ENCODE measurements around the gene CHD2. TPM values are rescaled to one million over a fixed set of nuclear protein-coding genes. Genes with fewer than 3 reads are reported as not detected.

Gene CHD2
- total RNA-seq, 2 donors from 2014 or later: 76.3 to 137 TPM

DNA sequence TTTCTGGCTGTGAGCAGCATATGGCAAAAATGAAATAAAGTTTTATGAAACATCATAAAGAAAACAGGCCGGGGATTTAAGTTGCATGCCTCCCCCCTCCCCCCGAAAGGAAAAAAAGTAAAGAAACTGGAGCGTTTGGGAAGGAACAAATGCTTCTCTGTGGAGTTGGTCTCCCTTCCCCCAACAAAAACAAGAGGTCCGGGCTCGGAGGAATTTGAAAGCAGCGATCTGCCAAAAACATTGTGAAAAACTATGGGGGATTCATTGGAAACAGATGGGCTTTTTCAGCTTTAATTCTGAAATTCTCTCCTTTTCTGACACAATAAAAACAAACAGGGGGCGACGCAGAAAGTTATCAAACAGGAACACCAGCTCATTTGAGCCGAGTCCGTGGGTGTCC is 171.9 kb downstream of the CHD2 start:
- 1% methylated on average over 10 of the region's 10 CpGs for WGBS
- peak overlapping the region; percentile 60 to 68 for H3K4me3 ChIP-seq
- no peak for TF ChIP-seq POLR2A (IDR thresholded peaks at IDR 0.05)
- no peaks in the 10 kb centered on the region for H3K27me3 ChIP-seq (replicated peaks; ENCODE audit: insufficient read depth)
- intact Hi-C loops (cut with DNase I): loop anchor here (5.0 kb wide), 2 partner anchors 45 to 270 kb away; no protein-coding TSS in a partner anchor
- no peak for DNase-seq (ENCODE audit: low spot score)
- no peaks in the 10 kb centered on the region for H3K36me3 ChIP-seq
- H3K27ac ChIP-seq: peak overlapping the region; percentile 74 to 79
- no peaks in the 10 kb centered on the region for H3K9me3 ChIP-seq
- H3K4me1 ChIP-seq (replicated peaks): peaks cover 3% of the 10 kb centered on the region

- H3K4me1 ChIP-seq (replicated peaks): peaks cover 3% of the 10 kb centered on the region
- no peaks in the 10 kb centered on the region for H3K27me3 ChIP-seq (replicated peaks; ENCODE audit: insufficient read depth)
- WGBS: under 1% methylated on average over 53 of the region's 96 CpGs
- H3K27ac ChIP-seq: peak overlapping the region; percentile 74 to 79
- peak; percentile 86 for DNase-seq (ENCODE audit: low spot score)
- peak overlapping the region; percentile 60 to 68 for H3K4me3 ChIP-seq
- TF ChIP-seq POLR2A (IDR thresholded peaks at IDR 0.05): peak; percentile 86
- no peak for TF ChIP-seq POLR2AphosphoS5 (IDR thresholded peaks at IDR 0.05)
- TF ChIP-seq, protein P1, sequence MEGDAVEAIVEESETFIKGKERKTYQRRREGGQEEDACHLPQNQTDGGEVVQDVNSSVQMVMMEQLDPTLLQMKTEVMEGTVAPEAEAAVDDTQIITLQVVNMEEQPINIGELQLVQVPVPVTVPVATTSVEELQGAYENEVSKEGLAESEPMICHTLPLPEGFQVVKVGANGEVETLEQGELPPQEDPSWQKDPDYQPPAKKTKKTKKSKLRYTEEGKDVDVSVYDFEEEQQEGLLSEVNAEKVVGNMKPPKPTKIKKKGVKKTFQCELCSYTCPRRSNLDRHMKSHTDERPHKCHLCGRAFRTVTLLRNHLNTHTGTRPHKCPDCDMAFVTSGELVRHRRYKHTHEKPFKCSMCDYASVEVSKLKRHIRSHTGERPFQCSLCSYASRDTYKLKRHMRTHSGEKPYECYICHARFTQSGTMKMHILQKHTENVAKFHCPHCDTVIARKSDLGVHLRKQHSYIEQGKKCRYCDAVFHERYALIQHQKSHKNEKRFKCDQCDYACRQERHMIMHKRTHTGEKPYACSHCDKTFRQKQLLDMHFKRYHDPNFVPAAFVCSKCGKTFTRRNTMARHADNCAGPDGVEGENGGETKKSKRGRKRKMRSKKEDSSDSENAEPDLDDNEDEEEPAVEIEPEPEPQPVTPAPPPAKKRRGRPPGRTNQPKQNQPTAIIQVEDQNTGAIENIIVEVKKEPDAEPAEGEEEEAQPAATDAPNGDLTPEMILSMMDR (IDR thresholded peaks at IDR 0.05): peak in 2 of 4 experiments; percentile 10 to 27
- intact Hi-C loops (cut with DNase I): loop anchor here (5.0 kb wide), 2 partner anchors 45 to 270 kb away; no protein-coding TSS in a partner anchor
- H3K36me3 ChIP-seq: no peaks in the 10 kb centered on the region
- H3K9me3 ChIP-seq: no peaks in the 10 kb centered on the region
Measured at GRCh38 chr15:93072411-93073394, 172.6 kb downstream of the CHD2 start.

DNA sequence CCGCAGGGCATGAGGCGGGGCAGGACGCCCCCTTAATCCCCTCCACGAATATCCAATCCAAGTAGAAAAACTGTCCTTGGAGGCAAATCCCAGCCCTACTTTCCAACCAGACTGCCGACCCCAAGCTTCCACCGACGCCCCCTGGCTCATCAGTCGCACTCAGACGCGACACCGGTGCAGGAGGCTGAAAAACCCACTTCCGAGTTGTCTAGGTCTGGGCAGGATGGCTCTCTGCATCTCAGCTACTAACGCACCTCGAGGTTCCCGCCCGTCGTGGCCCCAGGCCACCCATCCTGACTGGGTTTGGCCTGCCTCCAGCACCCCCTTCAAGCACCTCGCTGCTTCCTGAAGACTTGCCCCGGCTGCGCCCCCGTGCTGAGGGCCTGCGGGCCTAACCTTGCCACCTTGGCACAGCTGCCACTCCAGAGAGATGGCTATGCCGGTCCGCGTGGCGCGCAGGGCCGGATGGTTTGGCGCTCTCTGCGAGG is 173.4 kb downstream of the CHD2 start:
- Histone ChIP-seq H3K4me1 (replicated peaks) (peaks cover 3% of the 10 kb centered on the region), H3K27ac (peak overlapping the region; percentile 54 to 74), H3K27me3 (replicated peaks; ENCODE audit: insufficient read depth) (no peaks in the 10 kb centered on the region), H3K36me3 (no peaks in the 10 kb centered on the region), H3K4me3 (peak overlapping the region; percentile 60 to 68), H3K9me3 (no peaks in the 10 kb centered on the region)
- TF ChIP-seq, protein P1 (IDR thresholded peaks at IDR 0.05): no peak
- TF ChIP-seq POLR2AphosphoS5 (IDR thresholded peaks at IDR 0.05) (no peak), POLR2A (IDR thresholded peaks at IDR 0.05) (no peak)
- DNase-seq (ENCODE audit: low spot score): no peak
- intact Hi-C loops (cut with DNase I): loop anchor here (5.0 kb wide), 2 partner anchors 46 to 271 kb away; no protein-coding TSS in a partner anchor
- 38% methylated on average over 30 of the region's 30 CpGs for WGBS

DNA sequence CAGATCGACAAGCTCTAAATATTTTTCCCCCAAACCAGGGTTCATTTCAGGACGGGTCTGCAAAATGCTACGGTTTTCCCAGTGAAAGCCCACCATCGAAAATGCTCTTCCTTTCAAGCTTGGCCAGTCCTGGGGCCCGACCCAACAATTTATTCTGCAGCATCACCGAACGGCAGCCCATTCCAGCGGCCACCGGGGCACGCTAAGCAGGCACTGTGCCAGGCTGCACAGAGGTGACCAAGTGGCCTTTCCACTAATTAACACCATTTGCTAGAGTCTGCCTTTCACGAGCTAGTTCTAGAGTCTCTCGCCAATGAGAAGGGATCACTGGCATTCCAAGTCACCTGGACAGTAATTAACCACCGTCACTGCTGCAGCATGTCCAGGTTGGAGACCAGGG is 174.5 kb downstream of the CHD2 start:
- Histone ChIP-seq H3K36me3 (no peaks in the 10 kb centered on the region), H3K4me1 (replicated peaks) (peaks cover 3% of the 10 kb centered on the region), H3K4me3 (no peak overlapping the region), H3K9me3 (no peaks in the 10 kb centered on the region), H3K27me3 (replicated peaks; ENCODE audit: insufficient read depth) (no peaks in the 10 kb centered on the region), H3K27ac (no peak overlapping the region)
- WGBS: 96% methylated on average over 13 of the region's 13 CpGs
- DNase-seq (ENCODE audit: low spot score): no peak
- TF ChIP-seq POLR2AphosphoS5 (IDR thresholded peaks at IDR 0.05): no peak
- TF ChIP-seq, protein P1 (IDR thresholded peaks at IDR 0.05): no peak
- TF ChIP-seq POLR2A (IDR thresholded peaks at IDR 0.05): no peak
- intact Hi-C loops (cut with DNase I): loop anchor here (5.0 kb wide), 2 partner anchors 47 to 272 kb away; no protein-coding TSS in a partner anchor

- DNase-seq (ENCODE audit: low spot score): no peak
- no peaks in the 10 kb centered on the region for H3K9me3 ChIP-seq
- H3K4me1 ChIP-seq (replicated peaks): no peaks in the 10 kb centered on the region
- no peaks in the 10 kb centered on the region for H3K36me3 ChIP-seq
- no peak for TF ChIP-seq POLR2AphosphoS5 (IDR thresholded peaks at IDR 0.05)
- no peak for TF ChIP-seq POLR2A (IDR thresholded peaks at IDR 0.05)
- TF ChIP-seq, protein P1 (IDR thresholded peaks at IDR 0.05): no peak
- no peaks in the 10 kb centered on the region for H3K27me3 ChIP-seq (replicated peaks; ENCODE audit: insufficient read depth)
- H3K4me3 ChIP-seq: no peak overlapping the region
- no peak overlapping the region for H3K27ac ChIP-seq
- intact Hi-C loops (cut with DNase I): no loop called here
- WGBS: 81% methylated on average over 1 of the region's 1 CpG
Measured at GRCh38 chr15:93076217-93076616, 176.1 kb downstream of the CHD2 start.
